Vagina (tissue), 2 donors: ENCODE data around the gene STAU1. TPM values are rescaled to one million over a fixed set of nuclear protein-coding genes. Genes with fewer than 3 reads are reported as not detected.
"Not testable (repeated sequence)": the region's sequence is repeated elsewhere in the genome, so short reads cannot be mapped to it uniquely, and the experiment has no call there.

ENCODE experiments used
- DNase-seq, 2 donors: peaks; one replicate each; pipeline ENCODE4 v3.0.0-alpha.2; 2017; ENCODE audit errors: extremely low spot score in 2 of 2
- H3K27ac ChIP-seq: fragments of 200-600 bp; sonication (generic); one replicate; pipeline ENCODE4 v1.5.1; 2019
- H3K27me3 ChIP-seq: fragments of 200-600 bp; sonication (generic); one replicate; pipeline ENCODE4 v1.5.1; 2019
- H3K36me3 ChIP-seq, 2 donors: fragments of 200-600 bp; sonication (generic); one replicate each; pipeline ENCODE4 v1.5.1; 2017 to 2019
- H3K4me1 ChIP-seq: fragments of 200-600 bp; sonication (generic); one replicate; pipeline ENCODE4 v1.5.1; 2019
- H3K4me3 ChIP-seq, 2 donors: fragments of 200-600 bp; sonication (generic); 1 replicate in 1 of 2; 2 replicates in 1 of 2; pipeline ENCODE4 v1.5.1; 2016 to 2019
- H3K9me3 ChIP-seq: fragments of 200-600 bp; sonication (generic); one replicate; pipeline ENCODE4 v1.5.1; 2019
- CTCF ChIP-seq, 3 experiments: fragments of 450-650 bp in 2 of 3; fragments of 200-600 bp in 1 of 3; sonication (generic) in 1 of 3; IDR thresholded peaks; one replicate each; pipeline ENCODE4 v1.5.1; 2017 to 2019; ENCODE audit warnings: antibody characterized with exemption in 3 of 3, mild to moderate bottlenecking in 2 of 3, moderate library complexity in 2 of 3
- POLR2A ChIP-seq, 2 donors: fragments of 450-650 bp; IDR thresholded peaks; one replicate each; pipeline ENCODE4 v1.6.1; 2017; ENCODE audit warnings: antibody characterized with exemption in 2 of 2, mild to moderate bottlenecking in 2 of 2, moderate library complexity in 2 of 2
- POLR2AphosphoS5 ChIP-seq, 2 donors: sonication (generic); formaldehyde crosslinking; IDR thresholded peaks; one replicate each; pipeline ENCODE4 v1.9.0; 2017; ENCODE audit warnings: antibody characterized with exemption in 2 of 2, mild to moderate bottlenecking in 2 of 2, low read depth in 1 of 2; ENCODE audit not compliant: insufficient read depth in 1 of 2
- intact Hi-C: fragments of 100-400 bp; cut with DNase I; formaldehyde crosslinking; loops from one replicate; pipeline ENCODE4 v1.15.1; 2023
- total RNA-seq: library from RNA; depleted of rRNA; stranded (reverse); fragments of >200 nt; gene quantifications from one replicate; pipeline ENCODE4 v1.2.3, GENCODE V29; 2016

Gene STAU1
- total RNA-seq, 1 donor from 2014 or later, result 68.5 TPM

- Histone ChIP-seq H3K9me3 (no peaks in the 10 kb centered on the region), H3K36me3 (no peaks in the 10 kb centered on the region), H3K4me3 (no peak overlapping the region), H3K4me1 (no peaks in the 10 kb centered on the region), H3K27ac (no peak overlapping the region), H3K27me3 (no peaks in the 10 kb centered on the region)
- TF ChIP-seq POLR2A (IDR thresholded peaks at IDR 0.05) (no peak), POLR2AphosphoS5 (IDR thresholded peaks at IDR 0.05; ENCODE audit: insufficient read depth in 1 of 2, low read depth in 1 of 2) (no peak), CTCF (IDR thresholded peaks at IDR 0.05) (no peak)
- DNase-seq, result no peak
- intact Hi-C loops, result no loop called here
Observed at GRCh38 chr20:49207076-49207475, 18.9 kb upstream of the STAU1 start.

GRCh38 chr20:49203746-49204145, 15.6 kb upstream of the STAU1 start:
- TF ChIP-seq CTCF (IDR thresholded peaks at IDR 0.05), result no peak
- no peak for TF ChIP-seq POLR2A (IDR thresholded peaks at IDR 0.05)
- TF ChIP-seq POLR2AphosphoS5 (IDR thresholded peaks at IDR 0.05; ENCODE audit: insufficient read depth in 1 of 2, low read depth in 1 of 2), result no peak
- DNase-seq, result no peak
- H3K4me3 ChIP-seq, result no peak overlapping the region
- intact Hi-C loops, result no loop called here
- H3K9me3 ChIP-seq, result no peaks in the 10 kb centered on the region
- no peak overlapping the region for H3K27ac ChIP-seq
- no peaks in the 10 kb centered on the region for H3K27me3 ChIP-seq
- no peaks in the 10 kb centered on the region for H3K4me1 ChIP-seq
- no peaks in the 10 kb centered on the region for H3K36me3 ChIP-seq

- intact Hi-C loops, result no loop called here
- Histone ChIP-seq H3K9me3 (no peaks in the 10 kb centered on the region), H3K4me1 (no peaks in the 10 kb centered on the region), H3K4me3 (no peak overlapping the region), H3K27ac (no peak overlapping the region), H3K27me3 (no peaks in the 10 kb centered on the region), H3K36me3 (no peaks in the 10 kb centered on the region)
- DNase-seq, result no peak
- no peak for TF ChIP-seq POLR2AphosphoS5 (IDR thresholded peaks at IDR 0.05; ENCODE audit: insufficient read depth in 1 of 2, low read depth in 1 of 2)
- TF ChIP-seq POLR2A (IDR thresholded peaks at IDR 0.05), result no peak
- TF ChIP-seq CTCF (IDR thresholded peaks at IDR 0.05), result no peak
Observed at GRCh38 chr20:49203011-49203410, 14.9 kb upstream of the STAU1 start.

- H3K9me3 ChIP-seq, result no peaks in the 10 kb centered on the region
- H3K27me3 ChIP-seq, result no peaks in the 10 kb centered on the region
- DNase-seq, result no peak
Observed at GRCh38 chr20:49199729-49200293, 11.7 kb upstream of the STAU1 start.

GRCh38 chr20:49192944-49193518, 4.9 kb upstream of the STAU1 start:
- H3K4me1 ChIP-seq, H3K4me3 ChIP-seq, H3K27me3 ChIP-seq, intact Hi-C loops, H3K36me3 ChIP-seq, H3K9me3 ChIP-seq, H3K27ac ChIP-seq, DNase-seq: not testable (repeated sequence)

More at GRCh38 chr20:49199729-49200293, 11.7 kb upstream of the STAU1 start:
- Histone ChIP-seq H3K36me3 (no peaks in the 10 kb centered on the region), H3K4me3 (no peak overlapping the region), H3K27ac (no peak overlapping the region), H3K4me1 (no peaks in the 10 kb centered on the region)
- no peak for TF ChIP-seq POLR2AphosphoS5 (IDR thresholded peaks at IDR 0.05; ENCODE audit: insufficient read depth in 1 of 2, low read depth in 1 of 2)
- no peak for TF ChIP-seq CTCF (IDR thresholded peaks at IDR 0.05)
- TF ChIP-seq POLR2A (IDR thresholded peaks at IDR 0.05), result no peak
- intact Hi-C loops, result no loop called here
